ENCODE results near the gene SIX2.

Gene SIX2

GRCh38 chr2:45009303-45009927, at the start of gene SIX2:
Gene SIX2, minus strand, starts transcription at chr2:45009452. Its CDS starts 342 bp downstream, at chr2:45009110.
- no peak for TF ChIP-seq HDGF (IDR thresholded peaks at IDR 0.05; ENCODE audit: borderline replicate concordance)
- TF ChIP-seq CTBP1 (IDR thresholded peaks at IDR 0.05; ENCODE audit: borderline replicate concordance) = no peak
- peak; percentile 53 for TF ChIP-seq L3MBTL2 (conservative IDR thresholded peaks at IDR 0.05)
- peak; percentile 99 for TF ChIP-seq PKNOX1 (IDR thresholded peaks at IDR 0.05)
- ChIA-PET CTCF (no interaction called here), POLR2A (interaction anchor here (1.0 kb wide), 1 partner anchor 38 kb away, joined by 3 read pairs; no protein-coding TSS in a partner anchor)
- DNase-seq (ENCODE audit: extremely low spot score) = peak; percentile 94

GRCh38 chr2:45055162-45055605, 45.9 kb upstream of the SIX2 start:
- ChIA-PET POLR2A (interaction anchor here (0.8 kb wide), 1 partner anchor 15 kb away, joined by 5 read pairs; no protein-coding TSS in a partner anchor), CTCF (interaction anchor here (0.5 kb wide), 1 partner anchor 431 kb away, joined by 3 read pairs; no protein-coding TSS in a partner anchor)
- DNase-seq (ENCODE audit: extremely low spot score) = no peak
- TF ChIP-seq FOXA1 (IDR thresholded peaks at IDR 0.05) = no peak
- TF ChIP-seq LEF1 (IDR thresholded peaks at IDR 0.05; ENCODE audit: borderline replicate concordance) = no peak
- TF ChIP-seq FOXK2 (IDR thresholded peaks at IDR 0.05) = no peak
- TF ChIP-seq SUZ12 (IDR thresholded peaks at IDR 0.05) = no peak
- no peak for TF ChIP-seq FOXM1 (IDR thresholded peaks at IDR 0.05; ENCODE audit: borderline replicate concordance)
- TF ChIP-seq NFRKB (IDR thresholded peaks at IDR 0.05) = no peak
- TF ChIP-seq BHLHE40 (IDR thresholded peaks at IDR 0.05; ENCODE audit: borderline replicate concordance) = no peak
- TF ChIP-seq PKNOX1 (IDR thresholded peaks at IDR 0.05) = no peak
- TF ChIP-seq L3MBTL2 (conservative IDR thresholded peaks at IDR 0.05) = no peak
- TF ChIP-seq TARDBP (IDR thresholded peaks at IDR 0.05) = no peak
- no peak for TF ChIP-seq CTBP1 (IDR thresholded peaks at IDR 0.05; ENCODE audit: borderline replicate concordance)
- TF ChIP-seq HDGF (IDR thresholded peaks at IDR 0.05; ENCODE audit: borderline replicate concordance) = no peak
- no peak for TF ChIP-seq SP1 (IDR thresholded peaks at IDR 0.05)
- TF ChIP-seq ELF4 (IDR thresholded peaks at IDR 0.05) = no peak
- TF ChIP-seq ZNF384 (IDR thresholded peaks at IDR 0.05) = no peak
- TF ChIP-seq ARNT (IDR thresholded peaks at IDR 0.05) = no peak

- TF ChIP-seq LEF1 (IDR thresholded peaks at IDR 0.05; ENCODE audit: borderline replicate concordance) (no peak), CTBP1 (IDR thresholded peaks at IDR 0.05; ENCODE audit: borderline replicate concordance) (no peak), ELF4 (IDR thresholded peaks at IDR 0.05) (no peak), L3MBTL2 (conservative IDR thresholded peaks at IDR 0.05) (no peak), TARDBP (IDR thresholded peaks at IDR 0.05) (no peak), PKNOX1 (IDR thresholded peaks at IDR 0.05) (no peak)
- DNase-seq (ENCODE audit: extremely low spot score) = no peak
- POLR2A ChIA-PET = no interaction called here
- CTCF ChIA-PET = no interaction called here
Observed at GRCh38 chr2:45053966-45054365, 44.7 kb upstream of the SIX2 start.

- no peak for TF ChIP-seq FOXM1 (IDR thresholded peaks at IDR 0.05; ENCODE audit: borderline replicate concordance)
- no peak for TF ChIP-seq SUZ12 (IDR thresholded peaks at IDR 0.05)
- TF ChIP-seq ELF4 (IDR thresholded peaks at IDR 0.05) = no peak
- TF ChIP-seq NFRKB (IDR thresholded peaks at IDR 0.05) = no peak
- no peak for TF ChIP-seq HDGF (IDR thresholded peaks at IDR 0.05; ENCODE audit: borderline replicate concordance)
- no peak for TF ChIP-seq BHLHE40 (IDR thresholded peaks at IDR 0.05; ENCODE audit: borderline replicate concordance)
- no peak for TF ChIP-seq CTBP1 (IDR thresholded peaks at IDR 0.05; ENCODE audit: borderline replicate concordance)
- TF ChIP-seq TARDBP (IDR thresholded peaks at IDR 0.05) = no peak
- ChIA-PET POLR2A (no interaction called here), CTCF (interaction anchor here (0.6 kb wide), 2 partner anchors 508 to 599 kb away, joined by 4 to 9 read pairs; no protein-coding TSS in a partner anchor)
- DNase-seq (ENCODE audit: extremely low spot score) = no peak
Observed at GRCh38 chr2:45052388-45052928, 43.2 kb upstream of the SIX2 start.

GRCh38 chr2:45049569-45050336, 40.5 kb upstream of the SIX2 start:
- DNase-seq (ENCODE audit: extremely low spot score) = no peak
- TF ChIP-seq FOXK2 (IDR thresholded peaks at IDR 0.05) = no peak
- TF ChIP-seq FOXA1 (IDR thresholded peaks at IDR 0.05) = no peak
- TF ChIP-seq L3MBTL2 (conservative IDR thresholded peaks at IDR 0.05) = no peak
- no peak for TF ChIP-seq ELF4 (IDR thresholded peaks at IDR 0.05)
- TF ChIP-seq NFRKB (IDR thresholded peaks at IDR 0.05) = no peak
- TF ChIP-seq ZNF384 (IDR thresholded peaks at IDR 0.05) = no peak
- TF ChIP-seq PKNOX1 (IDR thresholded peaks at IDR 0.05) = no peak
- TF ChIP-seq FOXM1 (IDR thresholded peaks at IDR 0.05; ENCODE audit: borderline replicate concordance) = no peak
- TF ChIP-seq TARDBP (IDR thresholded peaks at IDR 0.05) = no peak
- TF ChIP-seq ARNT (IDR thresholded peaks at IDR 0.05) = no peak
- TF ChIP-seq SUZ12 (IDR thresholded peaks at IDR 0.05) = no peak
- no peak for TF ChIP-seq CTBP1 (IDR thresholded peaks at IDR 0.05; ENCODE audit: borderline replicate concordance)
- TF ChIP-seq LEF1 (IDR thresholded peaks at IDR 0.05; ENCODE audit: borderline replicate concordance) = no peak
- no peak for TF ChIP-seq SP1 (IDR thresholded peaks at IDR 0.05)
- no peak for TF ChIP-seq BHLHE40 (IDR thresholded peaks at IDR 0.05; ENCODE audit: borderline replicate concordance)
- no peak for TF ChIP-seq HDGF (IDR thresholded peaks at IDR 0.05; ENCODE audit: borderline replicate concordance)
- CTCF ChIA-PET = no interaction called here
- POLR2A ChIA-PET = no interaction called here

Measured in HEK293T (cell line).